SJSA1 (cell line): Measurements from ENCODE around the gene CGNL1. TPM values are rescaled to one million over a fixed set of nuclear protein-coding genes. Genes with fewer than 3 reads are reported as not detected.

Experiments used
- DNase-seq, 2 experiments: peaks; one replicate each; pipeline ENCODE4 v3.0.0-alpha.2; 2015 to 2020; ENCODE audit warnings: low spot score in 2 of 2, low read depth in 1 of 2
- H3K27ac ChIP-seq: fragments of 250-450 bp; sonication (Bioruptor Pico); 2 replicates; pipeline ENCODE4 v1.5.1; 2020; ENCODE audit warnings: mild to moderate bottlenecking, moderate library complexity
- H3K27me3 ChIP-seq: fragments of 250-450 bp; sonication (Bioruptor Pico); replicated peaks from 2 replicates; pipeline ENCODE4 v1.5.1; 2020; ENCODE audit warnings: mild to moderate bottlenecking, moderate library complexity
- H3K36me3 ChIP-seq: fragments of 250-450 bp; sonication (Bioruptor Pico); 2 replicates; pipeline ENCODE4 v1.5.1; 2020; ENCODE audit warnings: mild to moderate bottlenecking
- H3K4me1 ChIP-seq: fragments of 250-450 bp; sonication (Bioruptor Pico); replicated peaks from 2 replicates; pipeline ENCODE4 v1.6.1; 2021; ENCODE audit warnings: mild to moderate bottlenecking
- H3K4me3 ChIP-seq: fragments of 250-450 bp; sonication (Bioruptor Pico); 2 replicates; pipeline ENCODE4 v1.5.1; 2020; ENCODE audit warnings: mild to moderate bottlenecking
- H3K9me3 ChIP-seq: fragments of 250-450 bp; sonication (Bioruptor Pico); replicated peaks from 2 replicates; pipeline ENCODE4 v1.5.1; 2020; ENCODE audit warnings: mild to moderate bottlenecking
- total RNA-seq: library from RNA; depleted of rRNA; stranded (reverse); fragments of >200 nt; shearing (Covaris generic); gene quantifications from 2 replicates; pipeline ENCODE4 v1.2.3, GENCODE V29; 2014

Gene CGNL1
- total RNA-seq, 1 experiment from 2014 or later: 3.8 TPM

- no peak for DNase-seq
- Histone ChIP-seq H3K4me1 (peaks cover 7% of the 10 kb centered on the region), H3K36me3 (no peaks in the 10 kb centered on the region), H3K4me3 (no peak overlapping the region), H3K27me3 (no peaks in the 10 kb centered on the region), H3K9me3 (no peaks in the 10 kb centered on the region), H3K27ac (no peak overlapping the region)
These were observed 169.7 kb downstream of the CGNL1 start for GRCh38 chr15:57545995-57546394.

- peaks cover 20% of the 10 kb centered on the region for H3K4me1 ChIP-seq
- H3K9me3 ChIP-seq: no peaks in the 10 kb centered on the region
- no peak overlapping the region for H3K4me3 ChIP-seq
- no peak overlapping the region for H3K27ac ChIP-seq
- H3K27me3 ChIP-seq: no peaks in the 10 kb centered on the region
- DNase-seq: no peak
- no peaks in the 10 kb centered on the region for H3K36me3 ChIP-seq
These were observed 171.0 kb downstream of the CGNL1 start for GRCh38 chr15:57547243-57547755.

GRCh38 chr15:57548351-57548750 is 172.0 kb downstream of the CGNL1 start:
- no peak overlapping the region for H3K27ac ChIP-seq
- no peak overlapping the region for H3K4me3 ChIP-seq
- peaks cover 26% of the 10 kb centered on the region for H3K4me1 ChIP-seq
- no peaks in the 10 kb centered on the region for H3K9me3 ChIP-seq
- H3K27me3 ChIP-seq: no peaks in the 10 kb centered on the region
- no peak for DNase-seq
- no peaks in the 10 kb centered on the region for H3K36me3 ChIP-seq

- no peak for DNase-seq
- H3K9me3 ChIP-seq: no peaks in the 10 kb centered on the region
- no peaks in the 10 kb centered on the region for H3K27me3 ChIP-seq
- no peaks in the 10 kb centered on the region for H3K36me3 ChIP-seq
- no peak overlapping the region for H3K27ac ChIP-seq
- H3K4me3 ChIP-seq: no peak overlapping the region
- H3K4me1 ChIP-seq: peaks cover 26% of the 10 kb centered on the region
These were observed 172.5 kb downstream of the CGNL1 start for GRCh38 chr15:57548835-57549234.

GRCh38 chr15:57549935-57550334 is 173.6 kb downstream of the CGNL1 start:
- Histone ChIP-seq H3K27ac (no peak overlapping the region), H3K36me3 (no peaks in the 10 kb centered on the region), H3K27me3 (no peaks in the 10 kb centered on the region), H3K9me3 (no peaks in the 10 kb centered on the region), H3K4me1 (peaks cover 26% of the 10 kb centered on the region), H3K4me3 (no peak overlapping the region)
- DNase-seq: no peak

GRCh38 chr15:57550640-57551039 is 174.3 kb downstream of the CGNL1 start:
- no peaks in the 10 kb centered on the region for H3K36me3 ChIP-seq
- no peak overlapping the region for H3K4me3 ChIP-seq
- peaks cover 31% of the 10 kb centered on the region for H3K4me1 ChIP-seq
- H3K9me3 ChIP-seq: no peaks in the 10 kb centered on the region
- no peaks in the 10 kb centered on the region for H3K27me3 ChIP-seq
- peak overlapping the region; percentile 94; the same call in 1 of the 2 replicates for H3K27ac ChIP-seq
- DNase-seq: no peak

GRCh38 chr15:57551715-57552677 is 175.7 kb downstream of the CGNL1 start:
- peaks cover 31% of the 10 kb centered on the region for H3K4me1 ChIP-seq
- H3K27ac ChIP-seq: peak overlapping the region; percentile 94
- H3K4me3 ChIP-seq: no peak overlapping the region
- H3K9me3 ChIP-seq: no peaks in the 10 kb centered on the region
- H3K36me3 ChIP-seq: no peaks in the 10 kb centered on the region
- DNase-seq: peak; percentile 89 to 90
- H3K27me3 ChIP-seq: no peaks in the 10 kb centered on the region

GRCh38 chr15:57552678-57553334 is 176.5 kb downstream of the CGNL1 start:
- no peak for DNase-seq
- no peaks in the 10 kb centered on the region for H3K9me3 ChIP-seq
- peaks cover 31% of the 10 kb centered on the region for H3K4me1 ChIP-seq
- H3K27ac ChIP-seq: peak overlapping the region; percentile 94
- no peaks in the 10 kb centered on the region for H3K27me3 ChIP-seq
- no peaks in the 10 kb centered on the region for H3K36me3 ChIP-seq
- no peak overlapping the region for H3K4me3 ChIP-seq

GRCh38 chr15:57553526-57553925 is 177.2 kb downstream of the CGNL1 start:
- Histone ChIP-seq H3K4me1 (peaks cover 31% of the 10 kb centered on the region), H3K9me3 (no peaks in the 10 kb centered on the region), H3K27me3 (no peaks in the 10 kb centered on the region), H3K4me3 (no peak overlapping the region), H3K27ac (no peak overlapping the region), H3K36me3 (no peaks in the 10 kb centered on the region)
- DNase-seq: no peak

GRCh38 chr15:57554063-57554811 is 177.9 kb downstream of the CGNL1 start:
- no peaks in the 10 kb centered on the region for H3K9me3 ChIP-seq
- H3K4me1 ChIP-seq: peaks cover 31% of the 10 kb centered on the region
- H3K27ac ChIP-seq: no peak overlapping the region
- no peak overlapping the region for H3K4me3 ChIP-seq
- no peaks in the 10 kb centered on the region for H3K27me3 ChIP-seq
- DNase-seq: no peak
- H3K36me3 ChIP-seq: no peaks in the 10 kb centered on the region

- Histone ChIP-seq H3K27me3 (no peaks in the 10 kb centered on the region), H3K9me3 (no peaks in the 10 kb centered on the region), H3K4me3 (no peak overlapping the region), H3K27ac (no peak overlapping the region), H3K4me1 (peaks cover 31% of the 10 kb centered on the region), H3K36me3 (no peaks in the 10 kb centered on the region)
- DNase-seq: no peak
These were observed 178.5 kb downstream of the CGNL1 start for GRCh38 chr15:57554812-57555179.

- Histone ChIP-seq H3K4me1 (peaks cover 31% of the 10 kb centered on the region), H3K9me3 (no peaks in the 10 kb centered on the region)
These were observed 179.0 kb downstream of the CGNL1 start for GRCh38 chr15:57555270-57555669.

GRCh38 chr15:57556040-57556439 is 179.7 kb downstream of the CGNL1 start:
- H3K27ac ChIP-seq: no peak overlapping the region
- no peaks in the 10 kb centered on the region for H3K9me3 ChIP-seq
- no peaks in the 10 kb centered on the region for H3K36me3 ChIP-seq
- H3K4me1 ChIP-seq: peaks cover 24% of the 10 kb centered on the region
- no peaks in the 10 kb centered on the region for H3K27me3 ChIP-seq
- DNase-seq: no peak
- H3K4me3 ChIP-seq: no peak overlapping the region

More at GRCh38 chr15:57555270-57555669, 179.0 kb downstream of the CGNL1 start:
- H3K27me3 ChIP-seq: no peaks in the 10 kb centered on the region
- no peak overlapping the region for H3K27ac ChIP-seq
- H3K4me3 ChIP-seq: no peak overlapping the region
- H3K36me3 ChIP-seq: no peaks in the 10 kb centered on the region
- DNase-seq: no peak
